ENCODE measurements around the gene EHD3.

DNA sequence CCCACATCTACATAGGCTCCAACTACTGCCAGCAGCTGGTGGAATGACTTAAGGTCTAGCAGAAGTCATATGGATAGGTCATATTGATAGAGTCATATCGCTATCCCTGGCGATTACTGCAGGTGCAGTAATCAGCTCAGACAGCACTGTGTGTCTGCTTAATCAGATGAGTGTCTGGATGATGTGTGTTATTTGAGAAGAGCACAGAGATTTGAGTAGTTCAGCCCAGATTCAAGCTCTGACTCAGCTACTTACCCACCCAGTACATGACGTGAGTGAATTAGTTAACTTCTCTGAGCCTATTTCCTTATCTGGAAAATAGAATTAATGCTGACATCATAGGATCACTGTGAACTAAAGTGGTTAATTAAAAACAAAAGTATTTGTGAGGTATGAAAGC lies 78.9 kb downstream of the EHD3 start:
- TF ChIP-seq, protein P1, sequence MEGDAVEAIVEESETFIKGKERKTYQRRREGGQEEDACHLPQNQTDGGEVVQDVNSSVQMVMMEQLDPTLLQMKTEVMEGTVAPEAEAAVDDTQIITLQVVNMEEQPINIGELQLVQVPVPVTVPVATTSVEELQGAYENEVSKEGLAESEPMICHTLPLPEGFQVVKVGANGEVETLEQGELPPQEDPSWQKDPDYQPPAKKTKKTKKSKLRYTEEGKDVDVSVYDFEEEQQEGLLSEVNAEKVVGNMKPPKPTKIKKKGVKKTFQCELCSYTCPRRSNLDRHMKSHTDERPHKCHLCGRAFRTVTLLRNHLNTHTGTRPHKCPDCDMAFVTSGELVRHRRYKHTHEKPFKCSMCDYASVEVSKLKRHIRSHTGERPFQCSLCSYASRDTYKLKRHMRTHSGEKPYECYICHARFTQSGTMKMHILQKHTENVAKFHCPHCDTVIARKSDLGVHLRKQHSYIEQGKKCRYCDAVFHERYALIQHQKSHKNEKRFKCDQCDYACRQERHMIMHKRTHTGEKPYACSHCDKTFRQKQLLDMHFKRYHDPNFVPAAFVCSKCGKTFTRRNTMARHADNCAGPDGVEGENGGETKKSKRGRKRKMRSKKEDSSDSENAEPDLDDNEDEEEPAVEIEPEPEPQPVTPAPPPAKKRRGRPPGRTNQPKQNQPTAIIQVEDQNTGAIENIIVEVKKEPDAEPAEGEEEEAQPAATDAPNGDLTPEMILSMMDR (IDR thresholded peaks at IDR 0.05) = no peak
- no peak for TF ChIP-seq POLR2A (IDR thresholded peaks at IDR 0.05)
